Suprapubic skin (tissue), 4 donors: ENCODE data around the gene IMMT.

ENCODE experiments used
- EP300 ChIP-seq: sonication (generic); formaldehyde crosslinking; IDR thresholded peaks from one replicate; pipeline ENCODE4 v1.6.1; 2017; ENCODE audit warnings: antibody characterized with exemption
- POLR2A ChIP-seq, 2 donors: fragments of 450-650 bp; IDR thresholded peaks; one replicate each; pipeline ENCODE4 v1.6.1; 2017; ENCODE audit warnings: antibody characterized with exemption in 2 of 2, mild to moderate bottlenecking in 2 of 2, moderate library complexity in 2 of 2
- POLR2AphosphoS5 ChIP-seq, 3 donors: sonication (generic); formaldehyde crosslinking; IDR thresholded peaks; one replicate each; pipeline ENCODE4 v1.6.1; 2017; ENCODE audit warnings: antibody characterized with exemption in 3 of 3
- TF ChIP-seq, protein P1 (sequence below), 2 donors: fragments of 200-600 bp in 1 of 2; fragments of 450-650 bp in 1 of 2; sonication (generic) in 1 of 2; IDR thresholded peaks; one replicate each; pipeline ENCODE4 v1.5.1; 2016 to 2019; ENCODE audit warnings: antibody characterized with exemption in 2 of 2, mild to moderate bottlenecking in 1 of 2, moderate library complexity in 1 of 2

GRCh38 chr2:86158286-86158685 is 37.0 kb downstream of the IMMT start:
- TF ChIP-seq EP300: no peak
- TF ChIP-seq, protein P1, sequence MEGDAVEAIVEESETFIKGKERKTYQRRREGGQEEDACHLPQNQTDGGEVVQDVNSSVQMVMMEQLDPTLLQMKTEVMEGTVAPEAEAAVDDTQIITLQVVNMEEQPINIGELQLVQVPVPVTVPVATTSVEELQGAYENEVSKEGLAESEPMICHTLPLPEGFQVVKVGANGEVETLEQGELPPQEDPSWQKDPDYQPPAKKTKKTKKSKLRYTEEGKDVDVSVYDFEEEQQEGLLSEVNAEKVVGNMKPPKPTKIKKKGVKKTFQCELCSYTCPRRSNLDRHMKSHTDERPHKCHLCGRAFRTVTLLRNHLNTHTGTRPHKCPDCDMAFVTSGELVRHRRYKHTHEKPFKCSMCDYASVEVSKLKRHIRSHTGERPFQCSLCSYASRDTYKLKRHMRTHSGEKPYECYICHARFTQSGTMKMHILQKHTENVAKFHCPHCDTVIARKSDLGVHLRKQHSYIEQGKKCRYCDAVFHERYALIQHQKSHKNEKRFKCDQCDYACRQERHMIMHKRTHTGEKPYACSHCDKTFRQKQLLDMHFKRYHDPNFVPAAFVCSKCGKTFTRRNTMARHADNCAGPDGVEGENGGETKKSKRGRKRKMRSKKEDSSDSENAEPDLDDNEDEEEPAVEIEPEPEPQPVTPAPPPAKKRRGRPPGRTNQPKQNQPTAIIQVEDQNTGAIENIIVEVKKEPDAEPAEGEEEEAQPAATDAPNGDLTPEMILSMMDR (IDR thresholded peaks at IDR 0.05): no peak
- TF ChIP-seq POLR2A (IDR thresholded peaks at IDR 0.05): no peak
- no peak for TF ChIP-seq POLR2AphosphoS5 (IDR thresholded peaks at IDR 0.05)
